GM12878 (cell line): Measurements from ENCODE around the gene CDHR4.

Experiments used
- REST ChIP-seq: IDR thresholded peaks from 2 replicates; pipeline ENCODE4 v1.6.1; 2012; ENCODE audit warnings: mild to moderate bottlenecking, low read depth, low read length
- SUZ12 ChIP-seq: fragments of 200-600 bp; sonication (generic); IDR thresholded peaks from one replicate; pipeline ENCODE4 v1.6.1; 2018; ENCODE audit warnings: antibody characterized with exemption, mild to moderate bottlenecking; ENCODE audit not compliant: unreplicated experiment
- YY1 ChIP-seq: IDR thresholded peaks from 2 replicates; pipeline ENCODE4 v1.6.1; 2011; ENCODE audit warnings: low read depth, mild to moderate bottlenecking, low read length

- TF ChIP-seq SUZ12 (no peak), REST (no peak), YY1 (no peak)
These were observed 6.1 kb downstream of the CDHR4 start for GRCh38 chr3:49793486-49794085.
